Activated CD4-positive, CD25-positive, alpha-beta regulatory T cell treated with anti-CD3 and anti-CD28 coated beads, Interleukin-2, amount 50 U/mL, for 16 hours (primary cell): Measurements from ENCODE around the gene NLN.
"Not testable (repeated sequence)": the region's sequence is repeated elsewhere in the genome, so short reads cannot be mapped to it uniquely, and the experiment has no call there.

Source experiments
- DNase-seq: peaks from one replicate; pipeline ENCODE4 v3.0.0-alpha.2; 2020; ENCODE audit warnings: low read depth, low spot score

Gene NLN

GRCh38 chr5:65772963-65773362 is 51.0 kb downstream of the NLN start:
- DNase-seq, result not testable (repeated sequence)

GRCh38 chr5:65774346-65774745 is 52.3 kb downstream of the NLN start:
- DNase-seq, result no peak

DNA sequence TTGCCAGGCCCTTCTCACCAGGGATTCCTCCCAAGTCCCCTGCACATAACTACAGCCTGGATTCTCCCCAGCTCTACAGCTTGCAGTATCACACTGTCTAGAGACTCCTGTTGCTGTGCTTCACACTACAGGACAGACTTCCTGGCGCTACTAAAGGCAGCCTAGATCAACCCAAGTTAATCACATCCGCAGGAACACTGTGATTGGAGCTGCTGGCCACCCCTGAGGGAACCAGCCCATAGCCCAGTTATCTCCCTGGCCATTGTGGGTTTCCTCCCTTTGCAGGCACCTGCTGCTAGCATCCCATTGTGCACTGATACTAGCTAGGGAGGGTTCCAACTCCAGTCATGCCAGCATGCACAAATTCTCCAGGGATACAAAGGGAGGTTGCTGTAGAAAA is 53.5 kb downstream of the NLN start:
- no peak for DNase-seq

DNA sequence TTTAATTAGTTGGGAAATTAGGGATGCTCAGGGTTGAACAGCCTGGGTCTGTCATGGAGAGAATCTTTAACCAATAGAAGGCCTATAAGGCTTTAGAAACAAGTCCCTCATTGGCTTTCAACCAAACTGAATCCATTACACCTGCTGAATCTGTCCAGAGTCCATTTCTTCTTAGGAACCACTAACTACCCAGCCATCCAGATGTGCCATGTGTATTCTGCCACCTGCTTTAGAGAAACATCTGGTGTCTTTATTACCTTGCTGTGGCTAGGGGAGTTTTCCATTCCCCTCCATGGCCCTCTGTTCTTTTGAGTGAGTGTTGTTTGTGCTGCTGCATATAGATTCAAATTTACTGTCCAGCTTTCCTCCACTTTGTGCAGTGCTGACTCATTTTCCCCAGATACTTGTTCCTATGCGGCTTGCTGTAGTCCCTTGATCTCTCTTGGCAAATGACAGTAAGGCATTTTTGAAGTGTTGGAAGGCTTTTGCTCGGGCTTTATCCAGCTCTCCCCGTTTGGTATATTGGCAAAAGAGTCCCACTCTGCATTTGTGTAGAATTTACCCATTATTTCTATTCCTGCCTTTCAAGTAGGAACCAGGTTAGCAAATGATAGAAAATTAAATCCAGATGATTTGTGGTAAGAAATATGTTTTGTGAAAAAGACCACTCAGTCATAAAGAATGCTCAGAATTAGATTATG is 54.6 kb downstream of the NLN start:
- no peak for DNase-seq

- no peak for DNase-seq
These were observed 56.1 kb downstream of the NLN start for GRCh38 chr5:65778126-65778525.

DNA sequence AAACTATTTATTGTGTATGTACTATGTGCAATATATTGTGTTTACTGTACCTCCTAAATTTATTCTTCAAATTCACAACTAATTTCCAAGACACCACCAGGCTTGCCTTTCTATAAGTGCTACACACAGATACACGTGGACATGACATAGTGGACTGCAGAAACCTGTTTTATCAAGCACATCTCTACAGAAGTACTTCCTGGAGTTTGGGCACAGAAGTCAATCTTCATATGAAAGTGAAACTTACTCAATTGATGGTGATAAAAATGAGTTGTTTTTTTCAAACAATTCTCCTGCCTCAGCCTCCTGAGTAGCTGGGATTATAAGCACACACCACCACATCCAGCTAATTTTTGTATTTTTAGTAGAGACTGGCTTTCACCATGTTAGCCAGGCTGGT is 57.6 kb downstream of the NLN start:
- no peak for DNase-seq

DNA sequence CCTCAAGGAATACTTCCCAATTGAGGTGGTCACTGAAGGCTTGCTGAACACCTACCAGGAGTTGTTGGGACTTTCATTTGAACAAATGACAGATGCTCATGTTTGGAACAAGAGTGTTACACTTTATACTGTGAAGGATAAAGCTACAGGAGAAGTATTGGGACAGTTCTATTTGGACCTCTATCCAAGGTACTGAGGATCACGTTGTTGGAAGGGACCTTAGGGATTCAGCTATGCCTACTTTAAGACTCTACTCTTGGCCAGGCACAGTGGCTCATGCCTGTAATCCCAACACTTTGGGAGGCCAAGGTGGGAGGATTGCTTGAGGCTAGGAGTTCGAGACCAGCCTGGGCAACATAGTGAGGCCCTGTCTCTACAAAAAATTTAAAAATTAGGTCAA is 66.3 kb downstream of the NLN start:
- DNase-seq, result not testable (repeated sequence)

GRCh38 chr5:65790371-65791163 is 68.6 kb downstream of the NLN start:
- no peak for DNase-seq

- DNase-seq, result no peak
These were observed 70.0 kb downstream of the NLN start for GRCh38 chr5:65791712-65792673.

GRCh38 chr5:65796269-65796668 is 74.3 kb downstream of the NLN start:
- no peak for DNase-seq

DNA sequence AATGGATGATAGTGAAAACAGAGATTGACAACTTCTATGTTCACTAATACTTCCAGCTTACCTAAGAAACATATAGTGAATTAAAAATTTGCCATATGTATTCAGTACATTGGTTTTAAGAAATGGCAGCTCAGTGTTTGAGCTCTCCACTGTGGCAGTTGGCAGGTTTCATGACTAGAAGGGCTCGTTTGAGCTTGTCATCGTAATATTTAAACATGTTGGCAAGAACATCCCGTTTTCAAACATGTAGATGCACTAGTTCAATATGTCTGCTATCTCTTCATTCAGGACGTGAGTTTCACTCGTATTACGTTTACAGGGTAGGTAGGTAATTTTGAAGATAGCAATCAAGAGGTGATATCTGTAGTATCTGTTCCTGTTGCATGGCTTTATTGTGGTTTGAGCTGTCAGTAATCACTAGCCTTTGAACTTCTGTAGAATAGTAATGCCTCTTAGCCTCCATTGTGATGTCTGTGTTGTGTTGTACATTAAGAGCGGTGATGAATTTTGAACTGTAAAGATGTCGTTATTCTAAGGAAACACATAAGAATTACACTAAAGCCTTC is 74.8 kb downstream of the NLN start:
- DNase-seq, result no peak

- DNase-seq, result no peak
These were observed 75.5 kb downstream of the NLN start for GRCh38 chr5:65797481-65797880.

GRCh38 chr5:65799857-65800256 is 77.9 kb downstream of the NLN start:
- no peak for DNase-seq

DNA sequence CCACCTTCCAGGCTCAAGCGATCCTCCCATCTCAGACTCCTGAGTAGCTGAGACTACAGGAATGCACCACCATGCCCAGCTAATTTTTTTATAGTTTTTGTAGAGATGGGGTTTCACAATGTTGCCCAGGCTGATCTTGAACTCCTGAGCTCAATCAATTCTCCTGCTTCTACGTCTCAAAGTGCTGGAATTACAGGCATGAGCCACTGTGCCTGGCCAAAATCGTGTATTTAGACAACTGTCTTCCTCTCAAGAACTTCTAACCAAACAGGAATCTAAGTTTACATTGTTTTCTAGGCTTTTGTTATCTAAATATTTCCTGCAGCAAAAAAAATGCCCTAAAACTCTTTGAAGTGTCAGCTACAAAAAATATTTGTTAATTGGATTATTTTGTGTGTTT is 78.8 kb downstream of the NLN start:
- DNase-seq, result no peak

DNA sequence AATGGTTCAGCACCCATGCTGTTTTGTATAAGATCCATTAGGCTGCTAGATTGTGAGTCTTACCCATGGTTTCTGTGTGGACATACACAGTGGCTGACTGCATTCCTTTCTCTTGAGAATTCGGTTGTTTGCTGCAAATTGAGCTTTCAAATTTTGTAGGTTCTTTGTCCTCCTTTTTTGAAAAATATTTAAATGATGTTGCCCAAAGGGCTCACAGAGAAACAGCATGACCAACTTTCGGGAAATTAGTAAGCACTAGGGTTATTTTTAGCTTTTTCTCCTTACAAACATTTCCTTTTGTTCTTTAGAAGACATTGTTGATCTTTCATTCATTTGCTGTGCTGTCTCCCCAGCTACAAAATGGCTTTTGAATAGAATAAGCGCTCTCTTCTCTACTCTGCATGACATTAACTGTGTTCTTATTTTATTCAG is 79.4 kb downstream of the NLN start:
- no peak for DNase-seq

GRCh38 chr5:65802080-65802479 is 80.1 kb downstream of the NLN start:
- no peak for DNase-seq

DNA sequence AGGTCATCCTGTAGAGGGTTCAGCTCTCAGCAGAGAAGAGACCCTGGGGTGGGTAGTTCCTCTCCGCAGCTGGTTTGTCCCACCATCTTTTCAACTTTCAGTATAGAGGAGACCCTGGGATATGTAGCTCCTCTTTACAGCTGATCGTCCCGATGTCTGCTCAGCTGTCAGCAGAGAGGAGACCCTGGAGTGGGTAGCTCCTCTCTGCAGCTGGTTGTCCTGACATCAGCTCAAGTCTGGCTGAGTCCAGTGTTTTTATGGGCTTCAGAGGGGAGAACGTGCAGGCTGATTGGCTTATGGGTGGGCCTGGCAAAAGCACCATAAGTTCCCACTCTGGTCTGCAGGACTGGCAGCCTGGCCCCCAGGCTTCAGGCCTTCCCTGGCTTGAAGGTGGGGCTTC is 80.8 kb downstream of the NLN start:
- no peak for DNase-seq

- no peak for DNase-seq
These were observed 81.8 kb downstream of the NLN start for GRCh38 chr5:65803699-65804391.

DNA sequence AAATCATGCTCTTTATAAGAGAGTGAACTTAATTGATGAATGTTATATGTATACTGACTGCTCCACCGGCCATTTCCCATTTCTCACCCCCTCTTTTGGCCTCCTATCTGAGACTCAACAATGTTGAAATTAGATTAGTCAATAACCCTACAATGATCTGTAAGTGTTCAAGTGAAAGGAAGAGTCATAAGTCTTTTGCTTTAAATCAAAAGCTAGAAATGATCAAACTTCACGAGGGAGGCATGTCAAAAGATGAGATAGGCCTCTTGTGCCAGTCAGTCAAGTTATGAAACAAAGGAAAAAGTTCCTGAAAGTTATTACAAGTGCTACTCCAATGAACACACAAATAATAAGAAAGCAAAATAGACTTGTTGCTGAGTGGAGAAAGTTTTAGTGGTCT is 83.1 kb downstream of the NLN start:
- DNase-seq, result no peak

GRCh38 chr5:65807494-65807893 is 85.5 kb downstream of the NLN start:
- not testable (repeated sequence) for DNase-seq

GRCh38 chr5:65808251-65808741 is 86.3 kb downstream of the NLN start:
- DNase-seq, result no peak
